ENCODE data around the gene LDLRAD1. TPM values are rescaled to one million over a fixed set of nuclear protein-coding genes. Genes with fewer than 3 reads are reported as not detected.
A peak's percentile ranks its signal among the peaks of the same experiment; 100 is the strongest.

LDLRAD1 gene
- total and polyA plus RNA-seq, 12 donors, result 0.32 to 8.8 (median 1.3) TPM; not detected in 1

- TF ChIP-seq CTCF (IDR thresholded peaks at IDR 0.05) (no peak), POLR2A (IDR thresholded peaks at IDR 0.05) (no peak)
- no peaks in the 10 kb centered on the region for H3K9me3 ChIP-seq (replicated peaks in 1 of 3)
- no peak for DNase-seq
- intact Hi-C loops (cut with DNase I), result no loop called here
- H3K27ac ChIP-seq, result no peak overlapping the region
- H3K4me3 ChIP-seq, result no peak overlapping the region
- no peaks in the 10 kb centered on the region for H3K27me3 ChIP-seq
- H3K4me1 ChIP-seq (replicated peaks in 1 of 2), result no peaks in the 10 kb centered on the region
- 79 to 89% (median 87%) methylated on average over 2 of the region's 2 CpGs for WGBS, 4 donors
- H3K36me3 ChIP-seq (replicated peaks in 1 of 2), result no peaks in the 10 kb centered on the region
Measured at GRCh38 chr1:53987880-53988279, 30.1 kb downstream of the LDLRAD1 start.

- TF ChIP-seq POLR2A (IDR thresholded peaks at IDR 0.05) (no peak), CTCF (IDR thresholded peaks at IDR 0.05) (no peak)
- H3K9me3 ChIP-seq (replicated peaks in 1 of 3), result no peaks in the 10 kb centered on the region
- intact Hi-C loops (cut with DNase I), result no loop called here
- no peak for DNase-seq
- no peak overlapping the region for H3K4me3 ChIP-seq
- H3K36me3 ChIP-seq (replicated peaks in 1 of 2), result no peaks in the 10 kb centered on the region
- no peaks in the 10 kb centered on the region for H3K4me1 ChIP-seq (replicated peaks in 1 of 2)
- no peaks in the 10 kb centered on the region for H3K27me3 ChIP-seq
- H3K27ac ChIP-seq, result no peak overlapping the region
- WGBS, 4 donors, result 56 to 80% (median 70%) methylated on average over 3 of the region's 3 CpGs
Measured at GRCh38 chr1:53986458-53986857, 31.5 kb downstream of the LDLRAD1 start.

DNA sequence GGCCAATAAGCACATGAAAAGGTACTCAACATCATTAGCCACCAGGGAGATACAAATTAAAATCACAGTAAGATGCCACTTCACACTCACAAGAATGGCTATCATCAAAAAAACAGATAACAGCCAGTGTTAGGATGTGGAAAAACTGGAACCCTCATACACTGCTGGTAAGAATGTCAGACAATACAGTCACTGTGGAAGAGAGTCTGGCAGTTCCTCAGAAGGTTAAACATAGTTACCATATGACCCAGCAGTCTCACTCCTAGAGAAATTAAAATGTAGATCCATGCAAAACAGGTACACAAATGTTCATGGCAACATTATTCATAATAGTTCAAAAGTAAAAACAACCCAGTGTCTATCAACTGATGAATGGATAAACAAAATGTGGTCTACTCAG lies 33.3 kb downstream of the LDLRAD1 start:
- Histone ChIP-seq H3K9me3 (replicated peaks in 1 of 3) (no peaks in the 10 kb centered on the region), H3K36me3 (replicated peaks in 1 of 2) (no peaks in the 10 kb centered on the region), H3K4me3 (no peak overlapping the region), H3K4me1 (replicated peaks in 1 of 2) (no peaks in the 10 kb centered on the region), H3K27ac (no peak overlapping the region), H3K27me3 (no peaks in the 10 kb centered on the region)
- DNase-seq, result no peak
- TF ChIP-seq CTCF (IDR thresholded peaks at IDR 0.05) (no peak), POLR2A (IDR thresholded peaks at IDR 0.05) (no peak)
- intact Hi-C loops (cut with DNase I), result no loop called here

DNA sequence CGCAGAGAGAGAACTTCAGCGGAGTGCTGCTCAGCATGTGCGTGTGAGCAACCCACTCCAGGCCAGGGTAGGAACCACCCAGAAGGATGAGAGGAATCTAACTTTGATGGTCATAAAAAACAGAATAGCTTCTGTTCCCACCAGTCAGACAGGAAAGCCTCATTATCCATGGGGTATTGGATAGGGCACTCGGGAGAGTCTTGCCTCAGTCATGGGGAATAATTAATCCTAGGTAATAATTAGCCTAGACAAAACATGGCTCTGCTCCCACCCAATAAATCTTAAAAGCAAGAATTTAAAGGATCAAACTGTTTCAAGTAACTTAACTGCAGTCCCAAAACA lies 35.3 kb downstream of the LDLRAD1 start:
- DNase-seq, result no peak
- no peak overlapping the region for H3K27ac ChIP-seq
- no peaks in the 10 kb centered on the region for H3K4me1 ChIP-seq (replicated peaks in 1 of 2)
- TF ChIP-seq CTCF (IDR thresholded peaks at IDR 0.05) (no peak), POLR2A (IDR thresholded peaks at IDR 0.05) (no peak)
- no peaks in the 10 kb centered on the region for H3K27me3 ChIP-seq
- intact Hi-C loops (cut with DNase I), result no loop called here
- H3K36me3 ChIP-seq (replicated peaks in 1 of 2), result no peaks in the 10 kb centered on the region
- H3K9me3 ChIP-seq (replicated peaks in 1 of 3), result no peaks in the 10 kb centered on the region
- WGBS, 4 donors, result 43 to 65% (median 60%) methylated on average over 4 of the region's 4 CpGs
- H3K4me3 ChIP-seq, result peak overlapping the region in 1 of 4 donors; percentile 39
